ENCODE measurements around the gene CD69.

Gene CD69

DNA sequence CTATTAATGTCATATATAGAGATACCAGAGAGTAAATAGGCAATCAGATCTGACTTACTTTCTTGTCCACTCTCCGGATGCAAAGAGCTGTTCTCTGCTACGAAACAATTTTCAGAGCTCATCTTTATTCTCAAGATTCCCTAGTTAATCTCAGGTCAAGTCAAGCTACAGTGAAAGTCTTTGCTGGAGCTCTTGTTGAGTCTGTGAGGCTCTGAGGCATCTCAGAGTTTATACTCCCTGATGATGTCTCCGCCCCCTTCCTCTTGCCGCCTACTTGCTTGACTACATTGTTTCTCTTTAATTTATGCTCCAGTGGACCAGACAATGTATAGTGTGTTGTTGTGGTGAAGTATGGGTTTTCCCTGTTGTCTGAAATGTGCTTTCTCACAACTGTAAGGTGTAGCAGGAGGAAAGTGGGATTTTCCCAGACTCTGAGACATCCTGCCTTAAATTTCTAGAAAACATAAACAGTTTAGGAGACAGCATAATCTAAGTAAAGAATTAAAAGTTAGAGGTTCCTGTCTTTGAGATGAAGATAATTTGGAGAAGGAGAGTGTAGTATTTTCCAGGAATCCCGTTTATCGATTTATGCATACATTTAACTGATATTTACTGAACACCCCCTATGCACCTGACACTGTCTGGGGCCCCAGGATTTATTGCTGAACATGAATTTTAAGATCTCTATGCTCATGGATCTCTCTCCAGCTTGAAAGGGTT lies at the start of gene CD69:
CD69 (minus strand) TSS at position 203 of the 720 bp plus-strand sequence; CDS start at position 122, 81 bp downstream.
- no peak for DNase-seq

DNA sequence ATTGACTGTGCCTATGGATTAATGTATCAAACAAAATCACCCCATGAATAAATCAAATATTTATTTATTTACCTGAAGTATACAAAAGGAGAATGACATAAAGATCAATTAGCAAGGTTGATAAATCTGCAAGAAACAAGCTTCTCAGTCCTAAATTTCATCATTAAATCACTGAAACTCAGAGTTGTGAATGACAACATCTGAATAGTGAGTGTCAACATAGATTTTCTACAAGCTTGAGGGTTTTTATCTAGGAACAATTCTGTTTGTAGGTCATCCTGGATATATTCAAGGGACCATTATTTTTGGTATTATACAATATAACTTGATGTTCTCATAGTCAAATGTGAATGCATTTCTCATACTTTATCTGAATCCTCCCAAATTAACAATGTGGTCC lies 49.2 kb upstream of the CD69 start:
- DNase-seq, result no peak

DNA sequence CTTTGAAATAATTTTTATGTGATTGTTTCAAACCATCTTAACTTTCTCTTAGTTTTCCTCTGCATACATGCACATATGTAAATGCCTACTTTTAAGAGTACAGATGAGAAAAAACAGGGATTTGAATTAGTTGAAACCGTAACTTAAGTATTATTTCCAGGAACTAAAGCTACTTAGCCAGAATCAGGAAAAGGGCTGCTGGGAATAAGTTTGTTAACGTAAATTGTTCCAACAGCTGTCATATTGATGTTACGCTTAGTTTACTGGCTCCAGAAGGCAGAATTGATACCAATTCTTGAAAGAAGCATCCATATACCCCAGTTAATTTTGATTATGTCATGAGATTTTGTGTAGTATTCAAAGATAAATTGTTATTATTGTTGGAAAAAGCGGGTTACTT lies 48.6 kb upstream of the CD69 start:
- no peak for DNase-seq

DNA sequence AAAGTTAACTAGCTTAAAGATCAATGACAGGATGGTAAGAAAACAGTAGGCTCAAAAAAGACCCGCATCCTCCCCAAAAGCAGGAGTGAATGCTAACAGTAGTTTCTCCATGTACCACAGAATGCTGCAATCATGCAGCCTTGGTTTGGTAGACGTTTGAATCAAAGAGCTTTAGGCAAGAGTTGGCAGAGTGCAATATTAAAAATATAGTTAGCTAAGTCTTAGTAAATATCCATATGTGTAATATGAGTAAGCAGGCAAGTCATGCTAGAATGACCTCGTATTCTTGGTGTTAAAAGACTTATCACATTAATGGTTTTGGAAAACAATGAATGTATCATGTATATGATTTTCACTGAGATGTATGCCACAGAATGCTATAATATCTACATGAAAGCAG lies 47.8 kb upstream of the CD69 start:
- DNase-seq, result no peak

DNA sequence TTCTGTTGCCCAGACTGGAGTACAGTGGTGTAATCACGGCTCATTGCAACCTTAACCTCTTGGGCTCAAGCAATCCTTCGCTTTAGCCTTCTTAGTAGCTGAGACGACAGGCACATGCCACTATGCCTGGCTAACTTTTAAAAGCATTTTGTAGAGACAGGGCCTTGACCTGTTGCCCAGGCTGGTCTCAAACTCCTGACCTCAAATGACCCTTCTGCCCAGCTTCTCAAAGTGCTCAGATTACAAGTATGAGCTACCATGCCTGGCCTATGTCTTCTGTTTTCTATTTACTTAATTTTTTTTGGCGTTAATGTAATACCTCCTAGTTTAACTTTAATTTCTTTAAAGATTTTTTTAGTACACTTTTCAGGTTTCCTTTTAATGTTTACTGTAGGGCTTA lies 46.0 kb upstream of the CD69 start:
- no peak for DNase-seq

DNA sequence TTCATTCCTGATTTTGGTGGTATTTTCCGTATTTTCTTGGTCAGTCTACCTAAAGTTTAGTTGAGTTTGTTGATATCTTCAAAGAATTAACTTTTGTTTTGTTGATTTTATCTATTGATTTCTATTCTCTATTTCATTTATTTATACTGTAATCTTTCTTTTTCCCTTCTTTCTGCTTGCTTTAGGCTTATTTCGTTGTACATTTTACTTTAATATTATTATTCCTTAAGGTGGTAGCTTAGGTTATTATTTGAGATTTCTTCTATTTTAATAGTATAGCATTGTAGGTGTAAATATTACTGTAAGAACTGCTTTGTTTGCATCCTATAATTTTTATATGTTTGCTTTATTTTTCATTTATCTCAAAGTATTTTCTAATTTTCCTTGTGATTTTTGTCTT lies 45.2 kb upstream of the CD69 start:
- DNase-seq, result no peak

DNA sequence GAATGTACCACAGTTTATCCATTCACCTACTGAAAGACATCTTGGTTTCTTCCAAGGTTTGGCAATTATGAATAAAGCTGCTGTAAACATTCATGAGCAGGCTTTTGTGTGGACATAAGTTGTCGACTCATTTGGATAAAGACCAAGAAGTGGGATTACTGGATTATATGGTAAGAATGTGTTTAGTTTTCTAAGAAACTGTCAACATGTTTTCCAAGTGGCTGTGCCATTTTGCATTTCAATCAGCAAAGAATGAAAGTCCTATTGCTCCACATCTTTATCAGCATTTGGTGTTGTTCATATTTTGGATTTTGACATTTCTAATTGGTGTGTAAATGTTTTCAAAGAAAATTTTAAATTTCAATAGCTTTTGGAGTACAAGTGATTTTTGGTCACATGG lies 39.3 kb upstream of the CD69 start:
- no peak for DNase-seq

DNA sequence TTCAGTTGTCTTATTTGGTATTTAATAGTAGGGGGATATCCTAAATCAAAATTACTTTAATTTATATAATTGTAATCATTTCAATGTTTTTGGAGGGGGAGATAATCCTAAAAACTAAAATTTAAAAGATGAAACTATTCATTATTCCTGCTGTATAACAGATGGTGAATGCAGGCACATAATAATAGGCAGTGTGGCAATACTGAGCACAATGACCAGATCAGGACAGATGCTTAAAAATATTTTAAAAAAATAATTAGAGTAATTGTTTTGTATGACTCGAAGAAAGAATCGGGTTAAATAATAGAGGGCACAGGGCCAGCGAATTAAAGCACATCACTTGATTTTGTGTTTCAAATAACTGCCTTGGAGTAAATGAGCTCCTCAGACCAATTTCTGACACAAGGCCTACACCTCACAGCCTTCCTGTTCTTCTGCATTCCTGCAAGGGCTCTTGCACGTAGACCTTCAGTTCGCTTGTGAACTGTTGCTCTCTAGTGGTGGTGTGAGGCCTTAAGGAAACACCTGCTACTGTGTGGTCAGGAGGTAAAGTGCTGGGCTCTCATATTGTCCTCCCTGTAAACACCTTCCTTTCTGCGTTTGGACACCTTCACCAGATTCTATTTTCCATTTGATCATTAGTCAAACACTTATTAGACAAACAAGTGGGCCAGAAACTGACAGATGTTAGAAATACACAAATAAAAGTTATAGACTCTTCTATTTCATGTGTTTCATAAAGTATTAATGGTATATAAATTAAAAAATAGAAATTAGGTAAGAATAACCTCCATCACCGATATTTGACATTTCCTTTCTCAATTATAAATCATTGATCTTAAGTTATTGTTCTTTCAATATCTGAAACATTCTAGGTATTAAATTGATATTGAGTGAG lies 37.3 kb upstream of the CD69 start:
- no peak for DNase-seq

DNA sequence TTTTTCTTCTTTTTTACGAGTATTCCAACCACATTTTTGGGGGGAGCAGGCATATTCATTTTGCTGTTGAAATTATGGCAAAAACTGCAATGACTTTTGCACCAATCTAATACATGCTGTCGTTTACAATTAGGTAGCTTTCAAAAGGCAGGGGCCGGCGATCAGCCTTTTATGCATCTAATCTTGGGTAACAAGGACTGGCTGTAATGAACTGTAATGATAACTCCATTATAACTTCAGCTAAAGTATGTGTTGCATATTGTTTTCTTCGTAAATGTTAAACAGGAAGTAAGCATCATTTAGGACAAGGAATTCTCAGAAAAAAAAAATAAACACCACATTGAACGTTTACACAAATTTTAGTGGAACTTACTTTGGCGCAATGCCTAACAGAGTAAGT lies 36.3 kb upstream of the CD69 start:
- no peak for DNase-seq

DNA sequence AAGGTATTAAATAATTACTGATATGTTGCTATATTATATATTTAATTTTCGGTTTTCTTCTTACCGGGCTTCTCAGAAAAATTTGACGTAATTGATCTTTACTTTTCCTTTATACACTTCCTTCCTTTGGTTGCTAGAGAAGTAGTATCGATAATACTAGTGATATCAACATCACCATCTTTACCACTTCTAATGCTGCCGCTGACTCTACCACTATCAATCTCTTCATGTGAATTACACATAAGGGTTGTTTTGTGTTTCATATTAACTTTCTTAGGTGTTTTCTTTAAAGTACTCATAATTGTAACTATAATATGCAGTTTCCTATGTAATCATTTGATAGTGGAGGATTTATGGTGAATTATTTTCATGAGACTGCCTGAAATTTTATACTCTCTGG lies 35.6 kb upstream of the CD69 start:
- DNase-seq, result no peak

DNA sequence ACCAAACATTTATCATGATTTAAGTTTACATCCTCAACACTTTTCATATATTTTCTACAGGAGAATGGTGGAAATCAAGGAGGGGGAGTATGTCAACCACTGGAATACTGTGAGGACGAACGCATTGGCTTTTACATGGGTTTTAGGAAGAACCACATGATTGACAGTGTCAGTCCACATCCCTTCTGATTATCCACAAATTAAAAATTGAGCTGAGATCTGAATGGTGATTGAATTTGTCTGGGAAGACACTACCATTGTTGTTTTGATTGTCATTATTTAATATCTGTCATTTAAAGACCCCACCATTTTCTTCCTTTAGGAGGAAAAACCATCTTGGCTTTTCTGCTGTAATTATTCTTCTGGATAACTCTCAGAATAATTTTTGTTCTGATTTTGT lies 35.2 kb upstream of the CD69 start:
- DNase-seq, result no peak

DNA sequence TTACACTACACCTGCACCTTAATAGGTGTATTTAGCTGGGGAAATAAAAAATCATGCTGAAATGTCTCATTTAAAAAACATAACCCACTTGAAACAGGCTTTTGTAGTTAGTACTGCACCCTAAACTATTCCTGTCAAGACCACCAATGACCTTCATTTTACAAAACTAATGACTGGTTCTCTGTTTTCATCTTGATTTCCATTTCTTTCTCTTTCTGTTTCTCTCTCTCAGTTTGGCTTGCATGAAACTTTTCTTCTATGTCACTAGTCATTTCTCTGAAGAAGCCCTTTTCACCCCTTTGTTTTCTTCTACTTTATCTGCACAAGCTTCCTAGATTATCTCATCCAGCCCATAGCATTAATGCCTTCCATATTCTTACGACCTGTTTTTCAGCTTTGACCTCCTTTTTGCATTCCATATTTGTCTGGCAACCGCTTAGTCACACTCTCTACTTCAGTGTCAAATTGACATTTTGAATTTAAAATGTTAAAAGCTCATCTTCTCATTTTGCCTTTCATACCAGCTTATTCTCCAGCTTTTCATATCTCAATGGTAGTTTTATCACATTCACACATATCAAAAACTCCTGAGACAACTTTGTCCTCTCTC lies 33.9 kb upstream of the CD69 start:
- DNase-seq, result no peak

DNA sequence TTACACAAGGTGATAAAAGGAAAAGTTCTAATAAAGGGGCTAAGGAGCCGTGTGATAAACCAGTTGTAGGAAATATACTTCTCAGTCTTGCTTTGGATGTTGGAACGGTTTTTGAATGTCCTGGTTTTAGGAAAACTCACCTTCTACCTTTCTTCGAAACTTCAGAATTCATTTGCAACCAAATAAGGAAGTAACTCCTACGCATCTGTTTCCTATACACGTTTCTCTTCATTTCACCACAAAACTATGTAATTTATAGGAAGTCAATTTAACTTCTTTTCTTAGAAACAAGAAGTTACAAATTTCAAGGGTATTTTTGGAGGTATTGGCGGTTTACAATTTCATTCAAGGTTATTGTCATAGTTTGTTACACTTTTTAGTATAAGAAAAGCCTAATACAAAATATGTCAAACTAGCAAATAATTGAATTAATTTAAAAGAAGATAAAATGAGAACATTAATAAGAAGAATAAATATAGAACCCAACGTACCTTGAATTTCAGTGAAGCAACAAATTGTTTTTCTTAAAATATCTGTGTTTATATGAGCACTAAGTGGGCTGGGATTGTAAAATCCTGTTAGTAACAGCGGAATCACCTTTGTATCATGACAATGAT lies 33.2 kb upstream of the CD69 start:
- no peak for DNase-seq

DNA sequence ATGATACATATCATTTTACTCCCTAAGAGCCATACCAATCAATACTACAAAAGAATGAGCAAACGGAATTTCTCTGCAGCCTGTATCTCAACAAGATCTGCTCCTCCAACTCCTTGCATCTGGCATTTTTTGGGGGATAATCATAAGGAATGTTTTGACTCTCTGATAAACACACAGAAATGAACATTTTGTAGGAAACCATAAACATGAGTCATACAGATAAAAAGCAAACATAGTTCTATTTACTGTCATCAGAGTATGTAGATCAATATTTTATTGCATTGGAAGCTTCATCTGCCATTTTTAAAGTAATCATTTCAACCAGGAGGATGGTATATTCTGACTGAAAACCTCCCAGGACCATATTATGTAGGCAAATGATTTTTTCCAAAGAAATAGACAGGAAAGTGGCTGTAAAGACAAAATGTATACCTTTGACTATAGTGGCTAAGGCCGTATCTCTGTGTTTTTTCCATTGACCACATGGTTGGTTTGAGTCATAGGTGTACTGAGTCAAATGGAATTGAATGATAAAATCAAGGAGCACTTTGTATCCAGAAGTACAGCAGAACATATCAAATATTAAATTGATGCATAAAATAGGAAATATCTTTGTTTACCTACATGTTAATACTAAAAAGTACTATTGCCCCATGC lies 32.4 kb upstream of the CD69 start:
- no peak for DNase-seq

DNA sequence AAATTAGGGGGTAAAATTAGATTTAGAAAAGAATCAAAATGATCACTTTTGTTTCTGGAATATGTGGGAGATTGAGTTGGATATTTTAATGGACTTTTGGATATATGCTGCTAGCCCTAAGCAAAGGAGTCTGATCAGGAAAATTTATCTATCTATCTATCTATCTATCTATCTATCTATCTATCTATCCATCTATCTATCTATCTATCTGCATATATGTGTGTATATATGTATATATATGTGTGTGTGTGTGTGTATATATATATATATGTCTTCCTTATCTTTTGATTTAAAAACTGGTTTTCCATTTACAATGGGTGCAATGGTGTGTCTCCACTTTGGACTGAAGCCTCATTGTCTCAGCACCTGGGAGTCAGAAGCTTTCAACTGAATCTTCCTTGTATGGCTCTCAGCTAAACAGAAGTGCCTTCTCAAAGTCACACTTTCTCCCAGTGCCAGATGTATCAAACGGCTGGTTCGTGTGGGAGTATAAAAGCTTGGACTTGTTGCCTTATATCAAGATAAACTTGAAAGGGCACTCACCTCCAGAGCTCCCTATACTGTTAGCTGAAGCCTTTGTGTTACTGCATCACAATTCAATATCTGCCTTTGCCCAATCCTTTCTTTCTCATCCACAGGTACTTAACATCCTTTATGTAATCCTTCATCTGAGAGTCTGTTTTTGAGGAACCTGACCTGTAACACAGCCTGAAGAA lies 31.6 kb upstream of the CD69 start:
- no peak for DNase-seq

DNA sequence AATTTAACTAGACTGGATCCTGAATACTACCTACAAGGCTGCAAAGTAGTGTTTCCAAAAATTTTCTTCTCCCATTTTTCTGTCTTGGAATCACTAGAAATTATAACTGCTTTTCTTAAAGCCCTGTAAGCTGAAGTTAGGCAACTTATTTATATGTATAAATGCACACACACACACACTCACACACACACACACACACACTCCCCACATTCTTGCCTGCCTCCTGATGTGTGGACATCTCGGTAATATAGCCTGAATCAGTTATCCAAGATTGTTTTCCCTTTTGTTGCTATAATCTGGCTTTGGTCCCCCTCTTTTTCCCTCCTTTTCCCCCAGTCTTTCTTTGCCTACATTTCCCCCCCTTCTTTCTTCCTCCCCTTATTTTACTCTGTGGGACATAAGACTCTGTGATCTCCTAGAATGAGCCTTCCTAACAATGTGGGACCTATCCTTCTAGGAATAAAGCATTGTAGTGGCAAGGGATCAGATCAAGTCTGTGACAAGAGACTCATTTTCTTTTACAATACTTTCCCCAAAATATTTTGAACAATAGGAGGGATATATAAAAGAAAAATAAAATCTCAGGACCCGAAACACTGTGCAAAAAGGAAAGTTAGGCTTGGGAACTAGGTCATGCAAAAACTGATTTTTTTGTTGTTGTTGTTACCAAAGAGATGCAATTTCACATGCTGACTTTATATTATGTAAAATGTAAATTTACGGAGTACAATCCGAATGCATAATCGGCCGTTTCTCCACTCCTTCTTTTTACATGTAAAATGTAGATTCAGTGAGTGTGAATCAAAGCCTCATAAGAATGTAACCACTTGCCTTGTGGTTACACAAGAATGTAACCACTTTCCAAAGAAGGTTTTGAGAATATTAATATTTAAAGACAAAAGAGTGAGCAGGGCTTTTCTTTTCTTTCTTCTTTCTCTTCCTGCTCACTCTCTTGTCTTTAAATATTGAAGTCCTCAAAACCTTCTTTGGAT lies 26.3 kb upstream of the CD69 start:
- DNase-seq, result no peak

DNA sequence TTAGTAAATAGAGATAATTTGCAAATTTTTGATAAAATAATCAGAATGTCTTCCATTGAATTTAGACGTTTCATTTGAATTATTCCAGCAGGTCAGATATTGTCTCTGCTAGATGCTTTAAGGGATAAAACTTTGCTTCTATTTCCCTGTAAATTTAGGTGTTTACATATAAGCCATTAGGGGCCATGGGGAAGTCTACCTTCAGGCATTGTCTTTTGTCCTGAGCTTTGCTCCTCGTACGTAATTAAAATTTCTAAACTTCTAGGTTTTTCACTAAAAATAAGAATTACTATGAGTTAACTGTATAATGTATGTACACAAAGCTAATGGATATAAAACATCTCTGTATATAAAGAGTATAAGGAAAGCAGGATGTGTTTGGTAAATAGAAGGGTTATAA lies 24.1 kb upstream of the CD69 start:
- DNase-seq, result no peak

DNA sequence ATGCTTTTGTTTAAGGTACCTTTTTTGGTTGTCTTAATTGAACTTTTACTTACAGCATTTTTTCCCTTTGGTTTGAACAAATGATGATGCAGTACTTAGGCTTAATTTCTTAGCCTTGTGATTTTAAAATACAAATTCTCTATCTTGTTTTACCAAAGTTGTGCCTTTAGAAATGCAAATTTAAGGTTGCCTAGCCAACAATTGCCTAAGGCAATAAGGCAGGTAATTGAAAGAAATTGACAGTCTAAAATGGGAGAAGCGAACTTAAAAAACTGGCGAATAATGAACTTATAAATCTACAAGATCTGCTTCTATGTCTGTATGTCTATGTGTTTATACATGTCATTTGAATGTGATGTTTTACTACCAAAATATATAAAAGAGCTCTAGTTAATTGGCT lies 23.6 kb upstream of the CD69 start:
- no peak for DNase-seq

DNA sequence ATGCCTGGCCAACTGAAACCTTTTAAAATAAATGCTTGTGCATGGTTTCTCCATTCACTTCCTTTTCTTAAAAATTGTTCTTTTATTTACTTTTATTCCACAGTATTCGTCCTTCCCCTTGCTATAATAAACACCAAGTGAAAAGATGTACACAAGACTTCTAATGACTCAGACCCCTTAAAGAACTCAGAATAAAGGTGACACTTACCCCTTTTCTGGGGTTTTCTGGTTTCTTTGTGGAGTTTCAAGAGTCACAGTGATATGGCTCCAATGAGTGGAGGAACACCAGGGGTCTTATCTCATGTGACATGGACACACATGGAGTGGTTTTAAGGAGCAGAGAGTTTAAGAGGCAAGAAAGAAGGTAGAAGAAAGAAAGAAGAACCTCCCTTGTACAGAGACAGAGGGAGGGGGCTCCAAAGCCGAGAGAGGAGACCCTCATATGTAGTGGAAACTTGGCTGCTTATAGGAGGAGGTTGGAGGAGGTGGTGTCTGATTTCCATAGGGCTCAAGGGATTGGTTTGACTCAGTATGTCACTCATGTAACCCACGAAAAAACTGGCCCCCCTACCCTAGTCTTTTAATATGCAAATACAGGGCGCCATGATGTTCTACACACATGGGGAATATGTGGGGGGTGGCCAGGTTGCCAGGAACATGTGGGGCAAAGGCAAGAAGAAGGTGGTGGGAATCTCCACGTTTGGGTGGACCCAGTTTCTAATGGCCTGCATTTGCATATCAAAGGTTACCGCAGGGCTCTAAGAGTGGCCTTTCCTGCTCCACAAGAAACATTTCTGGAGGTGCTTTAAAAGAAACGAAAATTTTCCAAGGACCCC lies 22.1 kb upstream of the CD69 start:
- no peak for DNase-seq

DNA sequence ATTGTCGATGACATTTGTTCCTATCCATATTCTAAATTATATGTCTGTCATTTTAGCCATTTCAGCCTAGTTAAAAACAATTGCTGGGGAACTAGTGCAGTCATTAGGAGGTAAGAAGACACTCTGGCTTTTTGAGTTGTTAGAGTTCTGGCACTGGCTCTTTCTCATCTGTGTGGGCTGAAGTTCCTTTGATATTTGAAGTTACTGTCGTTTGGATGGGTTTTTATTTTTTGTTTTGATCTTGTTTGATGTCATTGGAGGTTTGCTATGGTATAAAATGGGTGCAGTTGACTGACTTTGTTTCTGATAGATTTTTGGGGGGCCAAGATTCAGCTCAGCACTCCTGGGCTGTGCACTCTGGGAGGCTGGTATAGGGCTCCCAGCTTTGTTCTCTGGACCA lies 20.7 kb upstream of the CD69 start:
- no peak for DNase-seq

Measured in right forelimb (tissue), 1 donor.